ENCODE data around the gene AREG.

The AREG gene

GRCh38 chr4:74433043-74433442 lies 11.9 kb upstream of the AREG start:
- DNase-seq = no peak

DNA sequence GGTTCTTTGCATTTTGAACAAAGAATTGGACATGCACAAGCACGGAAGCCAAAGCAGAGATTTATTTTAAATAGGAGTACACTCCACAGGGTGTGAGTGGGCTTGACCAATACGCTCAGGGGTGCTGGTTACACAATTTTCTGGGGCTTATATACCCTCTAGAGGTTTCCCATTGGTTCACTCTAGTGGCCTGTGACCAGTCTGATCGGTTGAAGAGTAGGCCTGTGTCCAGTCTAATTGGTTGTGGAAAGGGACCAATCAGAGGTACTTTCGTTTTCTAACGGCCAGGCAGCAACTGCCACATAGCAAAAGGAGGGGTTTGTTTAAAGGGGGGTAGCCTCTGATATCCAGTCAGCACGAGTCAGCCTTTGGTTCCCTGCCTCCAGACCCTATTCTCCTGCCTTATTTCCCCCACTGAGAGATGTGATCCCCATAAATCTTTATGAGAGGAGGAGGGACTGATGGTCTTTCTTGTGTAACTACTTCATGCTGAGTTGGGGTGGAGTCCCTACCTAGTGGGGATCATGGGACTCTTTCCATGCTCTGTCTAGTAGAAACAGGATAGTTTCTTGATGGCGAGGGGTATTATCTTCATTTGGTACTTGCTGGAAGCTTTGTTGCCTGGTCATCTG lies 11.3 kb upstream of the AREG start:
- no peak for DNase-seq

DNA sequence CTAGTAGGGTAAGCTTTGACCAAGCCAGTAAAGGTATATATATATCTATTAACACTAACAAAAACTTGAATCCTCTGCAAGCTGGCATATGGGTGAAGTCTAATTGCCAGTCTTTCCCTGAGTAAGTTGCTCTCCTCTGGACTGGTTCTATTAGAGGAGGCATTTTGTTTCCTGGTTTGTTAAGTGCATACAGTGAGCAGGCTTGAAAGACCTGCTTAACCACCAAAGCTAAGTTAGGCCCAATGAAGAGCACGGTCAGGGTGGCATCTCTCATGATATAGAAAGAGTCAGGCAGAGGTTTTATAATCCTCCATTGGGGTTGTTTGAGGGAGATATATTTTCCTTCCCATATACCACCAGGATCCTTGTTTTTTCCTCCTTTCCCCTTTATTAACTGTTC lies 9.6 kb upstream of the AREG start:
- DNase-seq = no peak

GRCh38 chr4:74437866-74438265 lies 7.1 kb upstream of the AREG start:
- DNase-seq = no peak

DNA sequence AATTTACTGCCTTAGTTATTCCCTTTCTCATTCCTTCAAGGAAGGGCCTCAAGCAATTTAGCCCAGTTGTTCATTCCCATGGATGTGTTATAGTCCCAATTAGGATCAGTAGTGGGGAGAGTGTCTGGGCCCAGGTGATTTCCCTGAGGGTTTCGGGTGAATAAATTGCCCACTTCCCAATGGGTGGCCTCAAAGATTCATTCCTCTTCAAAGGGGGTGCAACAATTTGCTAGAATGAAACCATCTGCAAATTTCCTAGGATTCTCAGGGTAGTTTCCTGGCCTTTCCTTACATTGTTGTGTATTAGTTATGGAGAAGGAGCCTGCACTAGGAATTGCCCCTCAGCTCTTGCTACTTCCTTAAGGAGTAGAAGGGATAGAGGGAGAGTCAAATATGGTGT lies 6.3 kb upstream of the AREG start:
- DNase-seq = no peak

GRCh38 chr4:74439952-74440351 lies 5.0 kb upstream of the AREG start:
- DNase-seq = no peak

DNA sequence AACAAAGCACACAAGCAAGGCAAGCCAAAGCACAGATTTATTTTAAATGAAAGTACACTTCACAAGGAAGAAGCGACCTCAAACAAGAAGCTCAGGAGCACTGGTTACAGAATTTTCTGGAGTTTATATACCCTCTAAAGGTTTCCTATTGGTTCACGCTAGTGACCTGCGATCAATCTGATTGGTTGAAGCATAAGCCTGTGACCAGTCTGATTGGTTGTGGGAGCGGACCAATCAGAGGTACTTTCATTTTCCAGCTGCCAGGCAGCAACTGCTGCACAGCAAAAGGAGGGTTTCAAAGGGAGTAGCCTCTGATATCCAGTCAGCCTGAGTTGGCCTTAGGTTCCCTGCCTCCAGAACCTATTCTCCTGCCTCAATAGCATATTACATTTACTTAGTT lies 4.6 kb upstream of the AREG start:
- no peak for DNase-seq

DNA sequence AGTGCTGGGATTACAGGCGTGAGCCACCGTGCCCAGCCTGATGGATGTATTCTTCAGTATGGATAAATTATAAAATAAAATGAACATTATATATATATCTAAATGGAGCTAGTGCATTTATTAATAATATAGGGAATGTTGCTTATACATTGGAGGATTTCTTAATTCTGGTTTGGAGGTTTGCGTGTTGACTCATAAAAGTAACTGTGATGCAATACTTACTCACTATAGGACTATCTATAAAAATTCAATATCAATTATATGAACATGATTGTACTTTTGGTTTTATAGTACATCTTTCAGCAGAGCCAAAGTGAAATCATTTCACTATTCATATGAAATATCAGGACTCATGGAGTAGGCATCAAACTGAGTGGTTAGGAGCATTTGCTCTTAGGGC lies 3.2 kb upstream of the AREG start:
- no peak for DNase-seq

DNA sequence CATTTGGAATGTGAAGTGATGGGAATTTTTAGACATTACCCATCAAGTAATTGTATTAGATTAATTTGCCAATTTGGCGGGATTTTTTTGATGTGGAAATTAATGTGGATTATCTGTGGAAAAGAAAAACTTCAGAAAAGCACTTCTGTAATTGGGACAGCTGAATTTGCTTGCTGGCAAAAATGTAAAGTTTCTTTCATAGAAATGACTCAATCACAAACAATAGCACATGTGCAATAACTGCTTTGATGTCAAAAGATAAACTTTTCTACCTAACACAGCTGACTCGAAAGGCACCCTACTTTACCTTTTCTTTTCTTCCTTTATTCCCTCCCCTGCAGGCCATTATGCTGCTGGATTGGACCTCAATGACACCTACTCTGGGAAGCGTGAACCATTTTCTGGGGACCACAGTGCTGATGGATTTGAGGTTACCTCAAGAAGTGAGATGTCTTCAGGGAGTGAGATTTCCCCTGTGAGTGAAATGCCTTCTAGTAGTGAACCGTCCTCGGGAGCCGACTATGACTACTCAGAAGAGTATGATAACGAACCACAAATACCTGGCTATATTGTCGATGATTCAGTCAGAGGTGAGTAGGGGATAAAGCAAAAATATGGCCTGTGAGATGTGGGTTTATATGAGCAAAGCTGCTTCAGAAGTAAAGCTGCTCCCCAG lies 1.4 kb downstream of the AREG start:
- DNase-seq = no peak

DNA sequence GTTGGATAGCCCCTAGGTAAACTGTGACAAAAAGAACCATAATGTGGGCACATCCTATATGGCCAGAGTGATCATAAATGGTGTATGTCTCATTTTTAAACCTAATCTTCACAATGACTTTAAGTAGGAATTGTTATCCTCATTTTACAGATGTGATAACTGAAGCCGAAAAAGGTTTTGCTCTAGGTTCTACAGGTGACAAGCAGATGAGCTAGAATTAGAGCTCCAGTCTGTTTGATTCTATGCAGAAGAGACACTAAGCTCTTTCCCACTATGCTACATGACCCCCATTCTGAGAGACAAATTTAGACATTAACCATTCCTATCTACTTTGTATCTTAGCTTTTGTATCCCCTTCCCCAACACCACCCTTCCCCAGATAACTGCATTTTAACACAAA lies 2.0 kb downstream of the AREG start:
- DNase-seq = no peak

DNA sequence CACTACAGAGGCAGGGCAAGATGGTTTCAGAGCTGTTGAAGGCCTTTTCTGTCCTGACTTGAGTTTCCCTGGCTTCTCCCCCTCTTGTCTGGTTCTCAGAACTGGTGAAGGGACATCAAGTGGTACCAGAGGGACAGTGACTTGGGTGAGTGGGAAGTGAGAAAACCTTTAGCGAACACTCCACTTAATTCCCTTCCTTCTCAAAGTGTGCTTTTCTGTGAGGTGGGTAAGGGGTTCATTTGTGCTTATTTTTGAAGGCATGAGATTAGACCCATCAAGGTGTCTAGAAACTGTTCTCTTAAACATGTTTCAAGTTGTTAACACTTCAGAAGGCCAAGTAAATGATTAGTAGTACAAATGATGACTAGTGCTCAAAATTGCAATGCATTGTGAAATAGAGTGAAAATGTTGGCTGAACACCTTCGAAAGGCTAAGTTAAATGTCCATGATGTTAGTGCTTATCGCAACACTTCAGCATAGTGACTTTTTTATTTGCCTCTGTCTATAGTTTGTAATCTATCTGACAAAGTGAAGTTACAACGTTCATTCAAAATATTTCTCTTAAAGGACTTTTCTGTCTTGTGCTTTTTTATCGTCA lies 2.8 kb downstream of the AREG start:
- DNase-seq = no peak

- no peak for DNase-seq
Measured at GRCh38 chr4:74449571-74450297, 4.8 kb downstream of the AREG start.

DNA sequence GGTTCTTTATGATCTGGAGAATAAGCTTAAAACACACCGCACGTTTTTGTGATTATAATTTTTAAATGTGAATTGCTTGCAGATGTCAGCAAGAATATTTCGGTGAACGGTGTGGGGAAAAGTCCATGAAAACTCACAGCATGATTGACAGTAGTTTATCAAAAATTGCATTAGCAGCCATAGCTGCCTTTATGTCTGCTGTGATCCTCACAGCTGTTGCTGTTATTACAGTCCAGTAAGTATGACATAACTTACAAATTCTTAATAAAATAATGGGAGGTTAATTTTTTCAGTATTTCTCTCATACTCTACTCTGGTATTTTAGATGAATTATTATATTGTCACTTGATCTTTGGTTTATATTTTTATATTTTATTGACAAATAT lies 5.4 kb downstream of the AREG start:
- DNase-seq = no peak

- DNase-seq = no peak
Measured at GRCh38 chr4:74451214-74451661, 6.3 kb downstream of the AREG start.

DNA sequence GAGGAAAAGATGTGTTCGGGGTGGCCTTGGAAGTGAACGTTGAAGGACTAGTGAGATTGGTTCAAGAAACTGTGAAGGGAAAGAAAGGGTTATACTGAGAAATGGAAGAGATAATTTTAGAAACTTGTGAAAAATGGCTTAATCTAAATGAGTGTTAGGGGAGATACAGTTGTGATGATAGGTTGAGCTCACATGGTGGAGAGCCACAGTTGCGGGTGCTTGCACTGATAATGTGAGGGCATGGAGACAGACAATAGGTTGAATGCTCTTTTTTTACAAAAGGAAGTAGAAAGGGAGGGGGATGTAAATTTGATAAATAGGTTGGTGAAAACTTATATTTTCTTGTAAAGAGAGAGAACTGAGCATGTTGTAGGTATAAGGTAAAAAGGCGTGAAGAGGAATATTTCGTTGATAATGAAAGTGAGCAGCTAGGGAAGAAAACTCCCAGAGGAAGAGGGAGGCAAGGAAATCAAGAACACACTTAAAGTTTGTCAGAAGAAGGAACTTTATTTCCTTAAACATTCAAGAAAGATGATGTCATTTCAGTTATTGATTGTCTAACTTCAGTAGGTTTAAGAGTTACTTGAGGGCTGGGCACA lies 8.2 kb downstream of the AREG start:
- no peak for DNase-seq

DNA sequence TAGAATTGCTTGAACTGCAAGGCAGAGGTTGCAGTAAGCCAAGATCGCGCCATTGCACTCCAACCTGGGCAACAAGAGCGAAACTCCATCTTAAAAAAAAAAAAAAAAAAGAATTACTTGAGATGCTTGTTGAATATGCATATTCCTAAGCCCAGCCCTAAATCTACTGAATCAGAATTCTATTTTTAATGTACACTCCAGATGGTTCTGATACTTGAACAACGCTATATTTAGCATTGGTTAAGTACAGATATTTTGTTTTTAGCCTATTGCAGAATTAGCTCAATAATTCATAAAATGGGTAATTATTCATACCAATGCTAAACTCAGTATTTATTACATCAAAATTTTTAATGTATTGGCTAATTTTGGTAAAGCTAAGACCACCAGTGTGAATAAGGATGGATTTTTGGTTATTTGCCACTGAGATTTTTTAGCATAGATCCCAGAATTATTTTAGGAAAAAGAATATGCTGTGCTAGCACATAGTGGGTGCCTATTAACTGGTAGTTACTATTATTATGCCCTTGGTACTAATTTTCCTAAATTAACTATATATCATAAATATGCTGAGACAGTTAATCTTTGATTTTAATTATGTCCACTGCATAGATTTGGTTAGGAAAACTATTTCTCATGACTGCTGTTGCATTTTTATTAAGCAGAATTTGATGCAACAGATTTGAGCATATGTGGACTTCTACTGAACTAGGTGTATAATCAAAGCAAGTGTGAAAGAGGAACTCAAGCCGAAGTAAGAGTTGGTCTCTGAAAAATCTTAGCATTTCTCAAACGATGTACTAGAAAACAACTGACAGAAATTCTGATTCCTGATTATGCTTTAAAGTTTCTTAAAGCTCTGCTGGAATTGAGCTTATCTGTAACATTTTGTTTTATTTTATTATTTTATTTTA lies 9.2 kb downstream of the AREG start:
- no peak for DNase-seq

GRCh38 chr4:74455361-74456055 lies 10.6 kb downstream of the AREG start:
- DNase-seq = no peak

DNA sequence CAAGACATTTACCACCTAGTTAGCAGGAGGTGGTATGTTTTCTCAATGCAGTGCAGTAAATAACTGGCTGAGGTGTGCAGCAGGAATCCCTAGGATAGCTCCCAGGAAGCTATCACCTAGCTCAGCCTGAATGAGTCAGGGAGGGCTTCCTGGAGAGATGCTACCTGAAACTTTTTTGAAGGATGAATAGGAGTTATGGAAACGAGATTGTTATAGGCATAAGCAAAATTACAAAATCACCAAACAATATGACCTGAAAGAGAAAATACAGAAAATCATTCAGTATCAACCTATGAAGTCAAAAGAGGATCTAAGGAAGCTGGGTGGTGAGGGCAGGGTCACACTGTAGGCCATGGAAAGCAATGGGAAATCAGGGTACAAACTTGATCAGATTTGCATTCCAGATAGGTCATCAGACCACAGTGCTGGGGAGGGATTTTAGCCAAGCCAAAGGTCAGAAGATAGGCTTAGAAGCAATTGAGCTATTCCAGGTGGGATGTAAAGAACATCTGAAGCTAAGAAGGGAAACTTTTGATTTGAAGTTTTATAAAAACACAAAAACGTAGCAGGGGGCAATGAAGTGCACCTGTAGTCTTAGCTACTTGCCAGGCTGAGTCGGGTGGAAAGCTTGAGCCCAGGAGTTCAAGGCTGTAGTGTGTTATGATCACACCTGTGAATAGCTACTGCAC lies 11.3 kb downstream of the AREG start:
- no peak for DNase-seq

DNA sequence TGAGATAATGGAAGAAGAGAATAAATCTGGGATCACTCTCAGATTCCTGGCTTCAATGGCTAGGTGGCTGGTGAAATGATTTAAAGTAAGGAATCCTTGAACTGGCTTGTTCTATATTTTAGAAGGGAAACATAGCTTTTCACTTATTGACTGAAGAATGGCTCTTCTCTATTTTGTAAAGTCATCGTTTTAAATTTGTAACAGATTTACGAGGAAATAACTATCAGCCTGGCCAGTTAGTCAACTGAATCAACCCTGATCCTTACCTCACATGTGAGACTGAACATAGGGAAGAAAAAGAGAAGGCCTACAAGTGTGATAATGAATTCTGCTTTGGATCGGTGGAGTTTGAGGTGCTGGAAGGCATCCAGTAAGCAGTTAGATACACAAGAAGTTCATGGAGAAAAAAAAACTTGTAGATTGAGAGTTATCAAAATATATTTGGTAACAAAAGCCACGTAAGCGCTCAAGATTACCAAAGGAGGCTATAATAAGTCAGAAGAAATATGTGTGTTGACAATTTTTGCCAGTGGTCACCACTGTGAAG lies 12.0 kb downstream of the AREG start:
- DNase-seq = no peak

GRCh38 chr4:74460833-74461232 lies 15.9 kb downstream of the AREG start:
- no peak for DNase-seq

GRCh38 chr4:74463123-74463522 lies 18.2 kb downstream of the AREG start:
- no peak for DNase-seq
